Daoy (cell line): ENCODE measurements around the gene CORIN. TPM values are rescaled to one million over a fixed set of nuclear protein-coding genes. Genes with fewer than 3 reads are reported as not detected.
"Not testable (repeated sequence)": the region's sequence is repeated elsewhere in the genome, so short reads cannot be mapped to it uniquely, and the experiment has no call there.

Experiments
- DNase-seq: peaks from one replicate; pipeline ENCODE4 v3.0.0-alpha.2; 2015; ENCODE audit warnings: low read depth
- total RNA-seq: library from RNA; depleted of rRNA; stranded (reverse); fragments of >200 nt; shearing (Covaris generic); gene quantifications from 2 replicates; pipeline ENCODE4 v1.2.3, GENCODE V29; 2014

CORIN gene
- total RNA-seq, 1 experiment from 2014 or later, result not detected

GRCh38 chr4:47721892-47722575 is 115.8 kb downstream of the CORIN start:
- no peak for DNase-seq

DNA sequence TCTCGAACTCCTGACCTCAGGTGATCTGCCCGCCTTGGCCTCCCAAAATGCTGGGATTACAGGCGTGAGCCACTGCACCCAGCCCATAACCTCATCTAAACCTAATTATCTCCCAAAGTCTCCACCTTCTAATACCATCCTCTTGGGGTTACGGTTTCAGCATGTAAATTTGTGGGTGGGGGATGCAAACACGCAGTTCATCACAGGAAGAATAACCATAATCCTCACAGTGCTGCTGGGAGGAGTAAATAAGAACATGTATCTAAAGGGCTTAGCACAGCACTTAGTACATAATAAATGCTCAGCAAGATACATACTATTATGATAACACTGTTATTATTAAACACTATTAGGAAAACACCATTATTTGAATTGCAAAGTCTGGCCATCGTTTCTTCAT is 116.4 kb downstream of the CORIN start:
- no peak for DNase-seq

DNA sequence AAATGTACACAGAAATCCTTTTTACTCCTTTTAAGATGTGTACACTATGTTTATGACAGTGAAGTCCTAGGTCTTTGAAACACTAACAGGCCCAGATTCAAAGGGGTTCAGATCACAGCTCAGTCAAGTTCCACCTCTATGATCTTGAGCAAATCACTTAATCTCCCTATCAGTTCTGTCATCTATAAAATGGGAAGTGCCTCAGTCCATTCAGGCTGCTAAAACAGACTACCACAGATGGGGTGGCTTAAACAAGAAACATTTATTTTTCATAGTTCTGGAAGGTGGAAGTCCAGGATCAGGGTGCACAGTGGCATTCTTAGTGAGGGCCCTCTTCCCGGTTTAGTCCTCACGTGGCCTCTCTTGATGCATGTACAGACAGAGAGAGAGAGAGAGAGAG is 117.1 kb downstream of the CORIN start:
- DNase-seq, result no peak

GRCh38 chr4:47719576-47719975 is 118.3 kb downstream of the CORIN start:
- DNase-seq, result no peak

GRCh38 chr4:47718696-47719095 is 119.2 kb downstream of the CORIN start:
- DNase-seq, result no peak

DNA sequence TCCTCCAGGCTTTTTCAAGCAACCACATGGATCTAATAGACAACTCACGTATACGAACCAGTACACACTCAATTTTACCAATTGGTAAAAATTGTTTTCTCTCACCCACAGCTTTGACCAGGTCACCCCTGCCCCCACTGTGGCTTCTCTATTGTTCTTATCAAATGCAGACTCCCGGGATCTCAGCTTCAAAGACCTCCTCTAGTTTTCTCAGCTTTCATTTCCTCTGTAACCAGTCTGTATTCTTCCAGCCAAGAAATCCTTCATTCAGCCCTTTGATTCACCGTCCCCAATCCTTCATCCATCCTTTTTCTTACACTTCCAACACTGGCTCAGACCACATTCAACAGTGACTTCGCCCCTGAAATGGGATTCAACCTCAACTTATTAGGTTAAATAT is 120.7 kb downstream of the CORIN start:
- DNase-seq, result no peak

DNA sequence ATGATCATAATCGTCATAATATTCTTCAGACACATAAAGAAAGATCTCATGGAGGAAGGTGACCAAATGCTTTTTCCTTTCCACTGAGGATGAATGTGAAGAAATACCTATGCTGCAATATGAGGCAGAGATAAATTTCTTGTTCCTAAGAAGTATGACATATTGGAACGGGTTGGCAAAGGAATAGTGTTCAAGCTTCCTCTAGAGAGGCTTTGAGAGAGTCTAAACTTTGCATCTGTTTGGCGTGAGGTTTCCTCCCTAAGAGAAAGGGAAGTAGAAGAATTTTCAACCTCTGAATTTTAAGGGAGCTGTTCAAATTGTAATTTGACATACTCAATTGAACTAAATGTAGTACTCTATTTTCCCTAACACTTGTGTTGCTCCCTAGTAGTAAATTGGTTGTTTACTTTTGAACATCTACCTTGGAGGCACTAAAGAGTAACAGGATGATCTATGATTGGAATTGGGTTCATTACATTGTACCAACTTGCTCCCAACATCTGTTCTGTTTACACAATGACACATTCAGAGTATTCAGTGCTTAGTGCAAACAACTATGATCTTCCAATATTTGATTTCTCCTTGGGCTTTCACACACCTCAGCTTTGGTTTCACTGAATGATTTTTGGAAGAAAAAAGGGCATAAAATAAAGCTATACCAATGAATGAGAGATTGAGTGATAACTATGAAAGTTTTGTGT is 122.0 kb downstream of the CORIN start:
- no peak for DNase-seq

- no peak for DNase-seq
These were observed 123.6 kb downstream of the CORIN start for GRCh38 chr4:47714269-47714668.

DNA sequence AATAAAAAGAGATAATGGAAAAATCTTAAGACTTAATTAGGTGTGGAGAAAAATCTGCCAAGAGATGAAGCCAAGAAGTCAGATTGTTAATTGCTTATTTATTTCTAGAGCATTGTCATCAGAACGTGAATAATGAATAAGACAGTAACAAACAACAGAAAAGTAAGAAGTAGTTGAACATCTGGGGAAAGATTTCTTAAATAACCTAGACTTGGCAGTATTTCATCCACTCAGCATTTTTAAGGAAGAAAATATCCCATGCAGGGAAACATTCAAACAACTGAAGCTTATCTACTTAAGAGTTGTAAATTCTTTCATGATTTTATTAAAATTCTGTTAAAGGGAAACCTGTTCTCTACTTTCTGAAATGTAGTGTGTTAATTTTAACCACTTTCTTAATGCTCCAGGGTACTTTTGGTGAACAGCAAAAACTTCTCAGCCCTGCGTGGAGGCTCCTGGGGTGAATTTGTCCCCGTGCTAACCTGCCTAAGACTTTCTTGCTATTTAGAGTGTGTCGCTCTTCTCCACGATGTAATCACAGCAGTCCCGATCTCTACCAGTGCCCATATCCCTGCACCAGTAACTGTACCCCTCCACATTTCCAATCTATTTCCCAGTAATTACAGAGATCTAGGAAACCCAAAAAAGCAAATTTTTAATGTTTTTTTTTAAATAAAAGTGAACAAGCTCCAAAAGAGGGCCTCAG is 124.6 kb downstream of the CORIN start:
- no peak for DNase-seq

- DNase-seq, result no peak
These were observed 126.2 kb downstream of the CORIN start for GRCh38 chr4:47711646-47712045.

GRCh38 chr4:47711183-47711582 is 126.7 kb downstream of the CORIN start:
- DNase-seq, result no peak

DNA sequence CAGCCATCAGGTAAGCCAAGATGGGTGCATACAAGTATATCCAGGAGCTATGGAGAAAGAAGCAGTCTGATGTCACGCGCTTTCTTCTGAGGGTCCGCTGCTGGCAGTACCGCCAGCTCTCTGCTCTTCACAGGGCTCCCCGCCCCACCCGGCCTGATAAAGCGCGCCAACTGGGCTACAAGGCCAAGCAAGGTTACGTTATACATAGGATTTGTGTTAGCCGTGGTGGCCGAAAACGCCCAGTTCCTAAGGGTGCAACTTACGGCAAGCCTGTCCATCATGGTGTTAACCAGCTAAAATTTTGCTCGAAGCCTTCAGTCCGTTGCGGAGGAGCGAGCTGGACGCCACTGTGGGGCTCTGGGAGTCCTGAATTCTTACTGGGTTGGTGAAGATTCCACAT is 131.5 kb downstream of the CORIN start:
- not testable (repeated sequence) for DNase-seq

DNA sequence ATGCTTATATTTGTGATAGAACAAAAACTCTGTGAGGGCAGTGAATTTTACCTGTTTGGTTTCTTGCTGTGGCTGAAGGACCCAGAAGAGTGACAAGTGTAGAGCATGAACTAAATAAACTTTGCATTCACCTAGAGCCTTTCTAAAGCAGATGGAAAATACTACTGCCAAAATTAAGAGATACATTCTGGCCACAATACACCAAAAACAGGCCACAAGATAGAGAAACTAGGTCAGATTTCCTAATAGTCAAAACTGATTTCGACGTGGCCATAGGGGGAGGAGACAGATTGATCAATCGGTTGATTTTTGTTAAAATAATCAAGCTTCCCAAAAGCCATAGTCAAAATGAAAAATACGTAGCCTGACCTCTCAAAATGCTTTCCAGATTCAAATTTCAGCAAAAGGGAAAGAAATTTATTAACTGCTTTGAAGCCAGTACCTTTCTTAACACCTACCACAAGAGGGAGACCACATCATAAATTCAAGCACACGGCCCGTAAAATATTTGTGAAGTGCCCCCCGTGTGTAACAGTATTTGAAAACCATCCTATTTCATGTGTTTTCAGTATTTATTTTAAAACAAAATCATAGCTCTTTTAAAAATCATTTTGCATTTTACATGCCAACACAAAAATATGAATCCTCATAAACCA is 132.4 kb downstream of the CORIN start:
- peak; percentile 11 for DNase-seq

- peak; percentile 55 for DNase-seq
These were observed 133.1 kb downstream of the CORIN start for GRCh38 chr4:47704693-47705325.

DNA sequence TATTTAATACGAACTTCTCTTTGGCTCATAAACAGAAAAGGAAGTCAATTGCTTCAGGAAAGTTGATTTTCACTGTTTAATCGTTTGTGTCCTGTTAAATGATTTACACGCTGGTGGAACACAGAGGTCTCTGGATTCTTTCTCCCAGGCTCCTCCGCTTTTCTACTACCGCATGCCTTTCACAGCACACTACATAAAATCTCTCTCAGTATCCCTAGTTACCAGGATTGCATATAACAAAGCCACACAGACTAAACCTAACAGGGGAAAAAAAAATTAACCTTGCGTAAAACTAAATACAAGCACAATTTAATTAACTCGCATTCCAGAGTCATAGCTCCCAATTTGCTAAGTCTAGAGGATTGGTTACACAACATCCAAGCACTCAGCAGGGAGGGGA is 133.9 kb downstream of the CORIN start:
- no peak for DNase-seq

DNA sequence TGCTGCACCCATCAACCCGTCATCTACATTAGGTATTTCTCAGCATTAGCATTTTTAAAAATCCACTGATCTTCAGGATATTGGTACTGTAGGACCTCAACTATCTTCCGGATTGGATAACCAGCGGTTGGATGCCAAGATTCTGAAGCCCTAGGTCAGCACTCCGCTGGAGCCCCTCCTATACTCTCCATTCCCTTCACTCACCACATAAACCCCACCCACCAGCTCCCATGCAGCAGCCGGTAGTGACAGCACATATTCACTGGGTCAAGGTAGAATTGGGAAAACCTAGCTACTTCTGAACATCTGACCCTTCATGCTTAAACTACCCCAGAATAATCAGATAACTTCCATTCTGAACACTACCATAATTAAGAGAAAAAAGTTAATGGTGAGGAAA is 134.9 kb downstream of the CORIN start:
- DNase-seq, result no peak

GRCh38 chr4:47701286-47701685 is 136.6 kb downstream of the CORIN start:
- DNase-seq, result no peak

GRCh38 chr4:47698837-47699236 is 139.0 kb downstream of the CORIN start:
- DNase-seq, result no peak

DNA sequence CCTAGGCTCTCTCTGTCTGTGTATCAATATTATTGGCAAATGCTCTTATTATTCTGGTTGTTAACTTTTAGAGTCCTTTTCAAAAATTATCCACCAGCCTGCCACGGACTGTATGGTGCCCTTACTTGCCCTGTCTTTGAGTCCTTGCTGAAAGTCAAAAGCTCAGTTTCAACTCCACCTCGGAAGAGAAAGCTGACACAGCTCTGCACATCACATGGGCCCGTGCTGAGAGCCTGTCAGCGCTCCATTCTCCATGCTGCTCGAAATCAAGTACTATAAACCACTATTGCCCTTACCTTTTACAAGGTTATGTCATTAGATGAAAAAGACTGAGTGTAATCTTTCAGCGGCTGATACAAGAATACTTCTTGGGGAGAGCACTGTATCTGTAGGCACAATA is 141.0 kb downstream of the CORIN start:
- DNase-seq, result no peak

DNA sequence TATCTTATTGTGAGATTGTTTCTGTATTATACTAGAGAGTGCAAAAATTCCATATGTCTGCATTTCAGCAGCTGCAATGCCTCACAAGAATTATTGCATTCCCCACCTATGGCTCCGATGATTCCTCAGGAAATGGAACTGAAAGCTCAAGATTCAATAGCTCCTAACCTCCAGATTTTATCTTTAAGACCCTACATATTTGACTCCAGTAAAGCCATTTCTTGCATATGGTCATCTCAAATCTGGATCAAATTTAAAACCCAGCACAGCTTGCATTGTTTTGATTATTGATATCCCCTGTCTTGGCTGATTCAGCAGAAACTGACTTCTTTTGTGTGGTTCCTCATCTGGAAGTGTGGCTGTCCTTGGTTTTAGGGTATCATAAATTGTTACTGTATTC is 142.6 kb downstream of the CORIN start:
- no peak for DNase-seq

- DNase-seq, result no peak
These were observed 143.5 kb downstream of the CORIN start for GRCh38 chr4:47694322-47694721.

DNA sequence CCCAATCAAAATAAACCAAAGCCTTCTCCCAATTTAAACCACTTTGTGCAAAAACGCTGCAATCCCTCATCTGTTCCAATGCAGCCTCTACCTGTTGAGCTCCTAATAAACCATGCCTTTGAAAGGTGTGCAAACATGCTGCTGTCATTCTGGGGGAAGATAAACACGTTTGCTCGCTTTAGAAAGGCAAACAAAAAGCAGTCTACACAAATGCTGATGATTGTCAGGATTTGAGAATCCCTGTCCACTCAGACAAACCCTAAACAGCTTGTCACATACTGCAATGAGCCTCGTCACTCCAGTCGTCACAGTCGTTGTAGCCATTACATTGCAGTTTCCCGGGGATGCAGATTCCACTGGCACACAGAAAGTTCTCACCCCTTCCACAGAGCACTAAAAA is 145.2 kb downstream of the CORIN start:
- no peak for DNase-seq
